Measurements from ENCODE around the gene NPEPPS. TPM values are rescaled to one million over a fixed set of nuclear protein-coding genes. Genes with fewer than 3 reads are reported as not detected.
A peak's percentile ranks its signal among the peaks of the same experiment; 100 is the strongest.

Gene NPEPPS
- total RNA-seq, 1 donor from 2014 or later = 46.6 TPM

- DNase-seq (ENCODE audit: low spot score) = no peak
- ATAC-seq = no peak
These were observed 97.2 kb downstream of the NPEPPS start for GRCh38 chr17:47628014-47628566.

- ATAC-seq (no peak), DNase-seq (ENCODE audit: low spot score) (no peak)
These were observed 98.9 kb downstream of the NPEPPS start for GRCh38 chr17:47629826-47630225.

GRCh38 chr17:47630614-47631013, 99.7 kb downstream of the NPEPPS start:
- no peak for ATAC-seq

GRCh38 chr17:47632991-47633390, 102.1 kb downstream of the NPEPPS start:
- ATAC-seq (no peak), DNase-seq (ENCODE audit: low spot score) (no peak)

More at GRCh38 chr17:47630614-47631013, 99.7 kb downstream of the NPEPPS start:
- DNase-seq (ENCODE audit: low spot score) = no peak

GRCh38 chr17:47633996-47634395, 103.1 kb downstream of the NPEPPS start:
- DNase-seq (ENCODE audit: low spot score) = no peak
- ATAC-seq = no peak

- no peak for DNase-seq (ENCODE audit: low spot score)
- no peak for ATAC-seq
These were observed 104.0 kb downstream of the NPEPPS start for GRCh38 chr17:47634870-47635269.

- ATAC-seq (no peak), DNase-seq (ENCODE audit: low spot score) (no peak)
These were observed 104.8 kb downstream of the NPEPPS start for GRCh38 chr17:47635734-47636133.

- ATAC-seq = no peak
- DNase-seq (ENCODE audit: low spot score) = no peak
These were observed 105.5 kb downstream of the NPEPPS start for GRCh38 chr17:47636273-47637030.

- DNase-seq (ENCODE audit: low spot score) (no peak), ATAC-seq (no peak)
These were observed 108.0 kb downstream of the NPEPPS start for GRCh38 chr17:47638903-47639302.

- no peak for ATAC-seq
- DNase-seq (ENCODE audit: low spot score) = no peak
These were observed 109.2 kb downstream of the NPEPPS start for GRCh38 chr17:47640076-47640475.

- DNase-seq (ENCODE audit: low spot score) (no peak), ATAC-seq (no peak)
These were observed 110.3 kb downstream of the NPEPPS start for GRCh38 chr17:47641202-47641601.

- ATAC-seq = no peak
- no peak for DNase-seq (ENCODE audit: low spot score)
These were observed 112.2 kb downstream of the NPEPPS start for GRCh38 chr17:47643116-47643515.

- ATAC-seq (no peak), DNase-seq (ENCODE audit: low spot score) (no peak)
These were observed 113.4 kb downstream of the NPEPPS start for GRCh38 chr17:47644324-47644723.

GRCh38 chr17:47649153-47649971, 118.5 kb downstream of the NPEPPS start, which contains the start of gene KPNB1:
Gene KPNB1 (plus strand): TSS chr17:47649919. CDS start chr17:47650245, 326 bp downstream.
- ATAC-seq = peak; percentile 81

GRCh38 chr17:47649972-47650524, 119.1 kb downstream of the NPEPPS start:
- DNase-seq (ENCODE audit: low spot score) = peak; percentile 76

More at GRCh38 chr17:47649153-47649971, 118.5 kb downstream of the NPEPPS start, which contains the start of gene KPNB1:
- DNase-seq (ENCODE audit: low spot score) = peak; percentile 100

GRCh38 chr17:47650525-47651522, 119.9 kb downstream of the NPEPPS start:
- ATAC-seq = peak; percentile 67
- DNase-seq (ENCODE audit: low spot score) = peak; percentile 97

More at GRCh38 chr17:47649972-47650524, 119.1 kb downstream of the NPEPPS start:
- peak; percentile 37 for ATAC-seq

- DNase-seq (ENCODE audit: low spot score) (no peak), ATAC-seq (no peak)
These were observed 120.8 kb downstream of the NPEPPS start for GRCh38 chr17:47651704-47652103.

- ATAC-seq (no peak), DNase-seq (ENCODE audit: low spot score) (no peak)
These were observed 121.7 kb downstream of the NPEPPS start for GRCh38 chr17:47652570-47652969.

GRCh38 chr17:47653442-47653841, 122.5 kb downstream of the NPEPPS start:
- ATAC-seq = no peak
- DNase-seq (ENCODE audit: low spot score) = no peak

GRCh38 chr17:47654991-47655390, 124.1 kb downstream of the NPEPPS start:
- ATAC-seq = peak; percentile 60
- peak; percentile 60 for DNase-seq (ENCODE audit: low spot score)
